Measurements from ENCODE around the gene ZNF3.

DNA sequence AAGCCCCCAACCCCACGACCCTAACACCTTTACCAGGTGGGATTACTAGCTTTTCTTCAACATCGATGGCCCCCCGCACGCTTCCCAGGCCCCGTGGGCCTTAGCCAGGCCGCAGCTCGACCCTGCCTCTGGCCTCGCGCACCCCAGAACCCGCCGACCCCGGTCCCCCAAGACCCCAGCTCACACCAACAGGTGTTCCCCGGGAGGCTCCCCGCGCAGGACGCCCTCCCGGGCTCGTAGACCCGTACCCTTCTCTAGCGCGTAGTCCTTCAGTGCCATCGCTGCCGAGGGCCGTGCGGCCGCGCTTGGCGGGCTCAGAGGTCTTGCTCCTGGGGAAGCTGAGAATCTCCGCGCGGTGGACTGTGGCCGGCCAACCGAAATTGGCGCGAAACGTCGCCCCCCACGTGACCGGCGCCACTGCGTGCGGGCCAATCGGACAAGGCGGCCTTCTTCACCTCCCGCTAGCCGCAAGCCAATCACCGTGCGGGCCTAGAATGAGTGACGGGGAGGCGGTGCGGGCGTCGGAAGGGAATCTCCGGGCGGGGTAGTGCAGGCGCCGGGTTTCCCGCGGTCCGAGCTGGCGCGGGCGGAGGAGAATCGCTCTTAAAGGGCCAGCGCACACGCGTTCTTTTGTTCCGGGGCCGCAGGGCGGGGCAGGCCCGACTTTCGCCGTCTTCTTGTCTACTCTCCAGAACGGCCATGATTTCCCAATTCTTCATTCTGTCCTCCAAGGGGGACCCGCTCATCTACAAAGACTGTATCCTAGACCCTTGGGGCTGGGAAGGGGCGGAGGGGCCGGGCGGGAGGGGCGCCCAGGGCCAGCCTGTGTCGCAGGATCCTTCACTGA, 19.7 kb upstream of the ZNF3 start, which contains the start of the genes AP4M1 and MCM7:
- TF ChIP-seq GATA2 (IDR thresholded peaks at IDR 0.05; ENCODE audit: low read depth, low read length) (no peak), GATA3 (IDR thresholded peaks at IDR 0.05; ENCODE audit: low read depth, low read length) (no peak)
